Upper lobe of left lung (tissue), 6 donors: ENCODE data around the gene CDK5RAP2. TPM values are rescaled to one million over a fixed set of nuclear protein-coding genes. Genes with fewer than 3 reads are reported as not detected.

Experiments
- ATAC-seq, 2 donors: fragments of 200-7000 bp; cut with Tn5 transposase; one replicate each; pipeline ENCODE4 v1.9.1; 2022; ENCODE audit warnings: mild to moderate bottlenecking in 2 of 2, moderate library complexity in 2 of 2; ENCODE audit not compliant: low FRiP score in 2 of 2
- DNase-seq, 2 donors: peaks; one replicate each; pipeline ENCODE4 v3.0.0-alpha.2; 2019 to 2020
- H3K27ac ChIP-seq, 4 donors: fragments of 200-600 bp; sonication (generic); one replicate each; pipeline ENCODE4 v1.5.1; 2016 to 2019
- H3K27me3 ChIP-seq, 4 donors: fragments of 200-600 bp; sonication (generic); one replicate each; pipeline ENCODE4 v1.5.1; 2017 to 2019
- H3K36me3 ChIP-seq, 4 donors: fragments of 200-600 bp; sonication (generic); one replicate each; pipeline ENCODE4 v1.5.1; 2016 to 2019
- H3K4me1 ChIP-seq, 4 donors: fragments of 200-600 bp; sonication (generic); one replicate each; pipeline ENCODE4 v1.5.1; 2018 to 2019
- H3K4me3 ChIP-seq, 4 donors: fragments of 200-600 bp; sonication (generic); one replicate each; pipeline ENCODE4 v1.5.1; 2017 to 2019; ENCODE audit warnings: mild to moderate bottlenecking in 2 of 4, moderate library complexity in 1 of 4
- H3K9me3 ChIP-seq, 4 donors: fragments of 200-600 bp; sonication (generic); one replicate each; pipeline ENCODE4 v1.5.1; 2018 to 2019
- EP300 ChIP-seq, 4 donors: sonication (generic); formaldehyde crosslinking; IDR thresholded peaks; one replicate each; pipeline ENCODE4 v1.5.1; 2017; ENCODE audit warnings: antibody characterized with exemption in 4 of 4, control low read depth in 2 of 4
- POLR2A ChIP-seq, 4 donors: fragments of 450-650 bp; IDR thresholded peaks; one replicate each; pipeline ENCODE4 v1.5.1; 2016 to 2017; ENCODE audit warnings: antibody characterized with exemption in 4 of 4, mild to moderate bottlenecking in 2 of 4
- POLR2AphosphoS5 ChIP-seq, 2 donors: sonication (generic); formaldehyde crosslinking; IDR thresholded peaks; one replicate each; pipeline ENCODE4 v1.5.1; 2017; ENCODE audit warnings: antibody characterized with exemption in 2 of 2
- WGBS, 2 donors: methylation state at CpG; one replicate each; pipeline ENCODE4 v1.1.5; 2017 to 2018; 5-methylcytosine and 5-hydroxymethylcytosine counted together
- total RNA-seq, 6 donors: library from RNA; depleted of rRNA in 4 of 6; stranded (reverse); fragments of >200 nt in 4 of 6; gene quantifications; one replicate each; pipeline versions ENCODE4 v1.1.0 to v1.2.1, GENCODE V29; 2016 to 2021
- TF ChIP-seq, protein P1 (sequence below), 6 experiments: fragments of 450-650 bp in 4 of 6; fragments of 200-600 bp in 2 of 6; sonication (generic) in 2 of 6; IDR thresholded peaks; one replicate each; pipeline ENCODE4 v1.5.1; 2016 to 2019; ENCODE audit warnings: antibody characterized with exemption in 6 of 6
- donor health status: DM: no; HTN: no; CAD: no; lungs with moderate emphysema.
- donor health status: DM: no; HTN: yes; CAD: no; lungs with severe emphysema.

CDK5RAP2 gene
- total RNA-seq, 6 donors from 2014 or later = 41.7 to 137 (median 51.6) TPM

DNA sequence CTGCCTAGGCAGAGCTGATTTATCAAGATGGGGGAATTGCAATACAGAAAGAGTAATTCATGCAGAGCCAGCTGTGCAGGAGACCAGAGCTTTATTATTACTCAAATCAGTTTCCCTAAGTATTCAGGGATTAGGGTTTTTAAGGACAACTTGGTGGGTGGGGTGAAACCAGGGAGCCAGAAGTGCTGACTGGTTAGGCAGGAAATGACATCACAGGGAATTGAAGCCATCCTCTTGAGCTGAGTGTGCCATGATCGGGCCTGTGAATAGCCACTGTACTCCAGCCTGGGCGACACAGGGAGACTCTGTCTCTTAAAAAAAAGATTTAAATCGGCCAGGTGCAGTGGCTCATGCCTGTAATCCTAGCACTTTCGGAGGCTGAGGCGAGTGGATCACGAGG, 45.3 kb upstream of the CDK5RAP2 start:
- no peak for ATAC-seq
- H3K9me3 ChIP-seq = no peaks in the 10 kb centered on the region
- no peak for DNase-seq
- no peak for TF ChIP-seq POLR2AphosphoS5 (IDR thresholded peaks at IDR 0.05)
- no peak overlapping the region for H3K27ac ChIP-seq
- H3K27me3 ChIP-seq = no peaks in the 10 kb centered on the region
- H3K36me3 ChIP-seq = peaks cover 0 to 7% (median 3%) of the 10 kb centered on the region in 4 donors
- 73 to 93% methylated on average over 2 to 6 of the region's 6 CpGs for WGBS, 2 donors
- peaks cover 0 to 6% (median under 1%) of the 10 kb centered on the region in 4 donors for H3K4me1 ChIP-seq
- H3K4me3 ChIP-seq = no peak overlapping the region

DNA sequence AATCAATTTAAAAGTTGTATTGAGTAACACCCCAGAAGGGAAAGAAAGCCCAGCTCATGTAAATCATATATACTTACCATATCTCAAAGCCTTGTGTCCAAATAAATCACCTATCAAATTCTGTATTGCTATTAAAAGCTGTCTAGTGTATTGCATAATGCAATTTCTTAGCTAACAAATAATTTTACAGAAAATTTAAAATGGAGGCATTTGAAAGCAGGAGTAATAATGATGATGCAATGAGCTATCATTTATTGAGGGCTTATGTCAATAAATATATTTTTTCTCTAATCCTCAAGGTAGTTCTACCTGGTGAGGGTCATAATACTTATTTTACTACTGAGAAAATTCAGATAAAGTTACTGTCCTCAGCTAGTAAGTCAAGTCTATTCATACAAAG, 42.8 kb upstream of the CDK5RAP2 start:
- Histone ChIP-seq H3K36me3 (peaks cover 0 to 15% (median 3%) of the 10 kb centered on the region in 4 donors), H3K4me3 (no peak overlapping the region), H3K27me3 (no peaks in the 10 kb centered on the region), H3K27ac (no peak overlapping the region), H3K4me1 (peaks cover 2 to 10% (median 5%) of the 10 kb centered on the region in 4 donors), H3K9me3 (no peaks in the 10 kb centered on the region)
- no peak for TF ChIP-seq POLR2AphosphoS5 (IDR thresholded peaks at IDR 0.05)
- TF ChIP-seq, protein P1, sequence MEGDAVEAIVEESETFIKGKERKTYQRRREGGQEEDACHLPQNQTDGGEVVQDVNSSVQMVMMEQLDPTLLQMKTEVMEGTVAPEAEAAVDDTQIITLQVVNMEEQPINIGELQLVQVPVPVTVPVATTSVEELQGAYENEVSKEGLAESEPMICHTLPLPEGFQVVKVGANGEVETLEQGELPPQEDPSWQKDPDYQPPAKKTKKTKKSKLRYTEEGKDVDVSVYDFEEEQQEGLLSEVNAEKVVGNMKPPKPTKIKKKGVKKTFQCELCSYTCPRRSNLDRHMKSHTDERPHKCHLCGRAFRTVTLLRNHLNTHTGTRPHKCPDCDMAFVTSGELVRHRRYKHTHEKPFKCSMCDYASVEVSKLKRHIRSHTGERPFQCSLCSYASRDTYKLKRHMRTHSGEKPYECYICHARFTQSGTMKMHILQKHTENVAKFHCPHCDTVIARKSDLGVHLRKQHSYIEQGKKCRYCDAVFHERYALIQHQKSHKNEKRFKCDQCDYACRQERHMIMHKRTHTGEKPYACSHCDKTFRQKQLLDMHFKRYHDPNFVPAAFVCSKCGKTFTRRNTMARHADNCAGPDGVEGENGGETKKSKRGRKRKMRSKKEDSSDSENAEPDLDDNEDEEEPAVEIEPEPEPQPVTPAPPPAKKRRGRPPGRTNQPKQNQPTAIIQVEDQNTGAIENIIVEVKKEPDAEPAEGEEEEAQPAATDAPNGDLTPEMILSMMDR (IDR thresholded peaks at IDR 0.05) = no peak
- TF ChIP-seq POLR2A (IDR thresholded peaks at IDR 0.05) = no peak
- no peak for TF ChIP-seq EP300 (IDR thresholded peaks at IDR 0.05)
- no peak for DNase-seq
- ATAC-seq = no peak

DNA sequence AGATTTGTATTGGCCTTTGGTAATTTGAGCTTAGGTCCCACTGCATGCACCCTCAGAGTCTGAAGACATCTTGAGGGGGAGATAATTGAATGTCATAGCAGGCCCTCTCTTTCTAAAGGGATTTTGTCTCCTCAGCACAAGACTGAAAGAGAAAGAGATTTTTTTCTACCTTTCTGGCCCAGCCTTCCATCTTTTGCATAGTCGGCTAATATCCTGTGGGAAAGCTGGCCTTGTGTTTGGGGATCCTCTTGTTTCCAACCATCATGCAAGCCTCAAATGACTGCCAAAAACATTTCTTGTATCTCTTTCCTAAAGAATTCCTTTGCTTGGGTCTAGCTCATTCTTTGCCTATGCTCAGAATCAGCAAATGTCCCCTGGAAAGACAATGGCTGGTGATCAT, 42.0 kb upstream of the CDK5RAP2 start:
- Histone ChIP-seq H3K9me3 (no peaks in the 10 kb centered on the region), H3K4me3 (no peak overlapping the region), H3K27ac (no peak overlapping the region), H3K27me3 (no peaks in the 10 kb centered on the region), H3K36me3 (peaks cover 0 to 15% (median 3%) of the 10 kb centered on the region in 4 donors), H3K4me1 (peaks cover 2 to 6% (median 5%) of the 10 kb centered on the region in 4 donors)
- DNase-seq (no peak), ATAC-seq (no peak)
- TF ChIP-seq POLR2AphosphoS5 (IDR thresholded peaks at IDR 0.05) (no peak), EP300 (IDR thresholded peaks at IDR 0.05) (no peak), POLR2A (IDR thresholded peaks at IDR 0.05) (no peak)
- TF ChIP-seq, protein P1 (IDR thresholded peaks at IDR 0.05) = no peak
- 100% methylated on average over 1 of the region's 1 CpG for WGBS, 2 donors

- H3K4me3 ChIP-seq = no peak overlapping the region
- no peaks in the 10 kb centered on the region for H3K9me3 ChIP-seq
- 49 to 51% methylated on average over 8 of the region's 8 CpGs for WGBS, 2 donors
- DNase-seq (peak in 1 of 2 donors; percentile 58), ATAC-seq (peak; percentile 84 to 88)
- H3K4me1 ChIP-seq = peaks cover 2 to 6% (median 5%) of the 10 kb centered on the region in 4 donors
- H3K36me3 ChIP-seq = peaks cover 0 to 21% (median 5%) of the 10 kb centered on the region in 4 donors
- no peak for TF ChIP-seq POLR2A (IDR thresholded peaks at IDR 0.05)
- TF ChIP-seq, protein P1 (IDR thresholded peaks at IDR 0.05) = peak; percentile 49 to 80 (median 75)
- TF ChIP-seq EP300 (IDR thresholded peaks at IDR 0.05) = no peak
- no peak for TF ChIP-seq POLR2AphosphoS5 (IDR thresholded peaks at IDR 0.05)
- H3K27ac ChIP-seq = peak overlapping the region in 1 of 4 donors; percentile 9
- H3K27me3 ChIP-seq = no peaks in the 10 kb centered on the region
Observed at GRCh38 chr9:120619751-120620655, 40.0 kb upstream of the CDK5RAP2 start.

- Histone ChIP-seq H3K27ac (no peak overlapping the region), H3K4me3 (no peak overlapping the region), H3K36me3 (peaks cover 0 to 25% (median 4%) of the 10 kb centered on the region in 4 donors), H3K4me1 (peaks cover 2 to 6% (median 5%) of the 10 kb centered on the region in 4 donors), H3K27me3 (no peaks in the 10 kb centered on the region), H3K9me3 (no peaks in the 10 kb centered on the region)
- ATAC-seq = no peak
- DNase-seq = no peak
- TF ChIP-seq, protein P1 (IDR thresholded peaks at IDR 0.05) = no peak
- TF ChIP-seq POLR2A (IDR thresholded peaks at IDR 0.05) (no peak), EP300 (IDR thresholded peaks at IDR 0.05) (no peak), POLR2AphosphoS5 (IDR thresholded peaks at IDR 0.05) (no peak)
Observed at GRCh38 chr9:120616966-120617935, 37.3 kb upstream of the CDK5RAP2 start.
